NCI-H1694 (cell line): ENCODE results near the gene NYAP1.
A peak's percentile ranks its signal among the peaks of the same experiment; 100 is the strongest.

Experiments used
- DNase-seq: peaks from one replicate; lab custom pipeline; 2025; lab: John Stamatoyannopoulos, UW

NYAP1 gene

GRCh38 chr7:100457033-100457432 is 26.7 kb upstream of the NYAP1 start:
- no peak for DNase-seq

GRCh38 chr7:100464210-100464660 is 19.5 kb upstream of the NYAP1 start, which contains the start of gene SPACDR:
Gene SPACDR, minus strand, starts transcription at chr7:100464260. Its CDS starts 235 bp downstream, at chr7:100464025.
- no peak for DNase-seq

GRCh38 chr7:100464791-100465190 is 18.9 kb upstream of the NYAP1 start:
- DNase-seq = no peak

- no peak for DNase-seq
Observed at GRCh38 chr7:100465299-100465698, 18.4 kb upstream of the NYAP1 start.

GRCh38 chr7:100465702-100466311 is 17.9 kb upstream of the NYAP1 start:
- peak; percentile 63 for DNase-seq

GRCh38 chr7:100466653-100467605 is 16.8 kb upstream of the NYAP1 start:
- DNase-seq = no peak

- DNase-seq = no peak
Observed at GRCh38 chr7:100467638-100468373, 15.9 kb upstream of the NYAP1 start.

- DNase-seq = peak; percentile 77
Observed at GRCh38 chr7:100469227-100470044, 14.3 kb upstream of the NYAP1 start.

GRCh38 chr7:100471021-100471420 is 12.7 kb upstream of the NYAP1 start:
- no peak for DNase-seq

- no peak for DNase-seq
Observed at GRCh38 chr7:100472121-100472851, 11.4 kb upstream of the NYAP1 start.

GRCh38 chr7:100472854-100473499 is 10.8 kb upstream of the NYAP1 start:
- DNase-seq = no peak

- DNase-seq = no peak
Observed at GRCh38 chr7:100475549-100475948, 8.2 kb upstream of the NYAP1 start.

- DNase-seq = no peak
Observed at GRCh38 chr7:100476101-100476780, 7.5 kb upstream of the NYAP1 start.

GRCh38 chr7:100476903-100477870 is 6.5 kb upstream of the NYAP1 start:
- no peak for DNase-seq

- DNase-seq = no peak
Observed at GRCh38 chr7:100477871-100478267, 5.9 kb upstream of the NYAP1 start.

GRCh38 chr7:100478958-100479660 is 4.6 kb upstream of the NYAP1 start, which contains the start of gene TSC22D4:
Gene TSC22D4, minus strand, starts transcription at chr7:100479214. Its CDS starts 1,176 bp downstream, at chr7:100478038.
- DNase-seq = peak; percentile 52

- no peak for DNase-seq
Observed at GRCh38 chr7:100481466-100481865, 2.3 kb upstream of the NYAP1 start.

GRCh38 chr7:100482728-100483089 is 1.0 kb upstream of the NYAP1 start:
- no peak for DNase-seq
